ENCODE results near the gene MECR. TPM values are rescaled to one million over a fixed set of nuclear protein-coding genes. Genes with fewer than 3 reads are reported as not detected.

MECR gene
- polyA plus RNA-seq, 1 of the 3 experiments (the other 2 are of a cell fraction) = 38.3 TPM

DNA sequence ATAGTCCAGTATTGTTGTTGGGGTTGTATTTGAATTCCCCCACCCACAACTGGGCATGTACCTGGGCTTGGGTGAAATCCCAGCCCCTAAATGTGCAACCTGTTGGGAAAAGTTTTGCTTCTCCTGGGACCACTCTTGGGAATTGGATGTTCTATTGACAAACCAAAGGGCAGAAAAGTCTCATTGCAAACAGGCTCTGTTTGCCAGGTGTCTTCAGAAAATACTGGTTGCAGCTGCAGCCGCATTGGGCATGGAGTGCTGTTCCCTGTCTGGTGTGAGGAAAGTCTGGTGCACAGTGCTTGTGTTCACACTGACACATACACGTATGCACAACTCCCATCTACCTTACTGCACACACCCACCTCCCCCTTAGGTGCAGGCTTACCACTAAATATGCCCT, 17.7 kb upstream of the MECR start:
- no peaks in the 10 kb centered on the region for H3K27me3 ChIP-seq (ENCODE audit: insufficient read depth)
- H3K9me2 ChIP-seq = no peaks in the 10 kb centered on the region
- H3K27ac ChIP-seq (ENCODE audit: low read depth in 2 of 2, low read length in 1 of 2) = no peak overlapping the region
- ChIA-PET POLR2A (no interaction called here), CTCF (no interaction called here)
- H3K9ac ChIP-seq = no peak overlapping the region
- H3F3A ChIP-seq (replicated peaks; ENCODE audit: insufficient read depth) = no peaks in the 10 kb centered on the region
- no peaks in the 10 kb centered on the region for H4K20me1 ChIP-seq (ENCODE audit: insufficient read depth)
- H3K4me3 ChIP-seq (ENCODE audit: low read depth in 2 of 2, low read length in 1 of 2) = no peak overlapping the region
- no peak overlapping the region for H3K4me2 ChIP-seq
- H2AFZ ChIP-seq (ENCODE audit: low read depth) = no peak overlapping the region
- TF ChIP-seq, protein P1, sequence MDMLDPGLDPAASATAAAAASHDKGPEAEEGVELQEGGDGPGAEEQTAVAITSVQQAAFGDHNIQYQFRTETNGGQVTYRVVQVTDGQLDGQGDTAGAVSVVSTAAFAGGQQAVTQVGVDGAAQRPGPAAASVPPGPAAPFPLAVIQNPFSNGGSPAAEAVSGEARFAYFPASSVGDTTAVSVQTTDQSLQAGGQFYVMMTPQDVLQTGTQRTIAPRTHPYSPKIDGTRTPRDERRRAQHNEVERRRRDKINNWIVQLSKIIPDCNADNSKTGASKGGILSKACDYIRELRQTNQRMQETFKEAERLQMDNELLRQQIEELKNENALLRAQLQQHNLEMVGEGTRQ (IDR thresholded peaks at IDR 0.05; ENCODE audit: borderline replicate concordance, low read depth, low read length) = no peak
- TF ChIP-seq MEF2A (IDR thresholded peaks at IDR 0.05; ENCODE audit: borderline replicate concordance, low read depth) = no peak
- no peak for TF ChIP-seq MXI1 (IDR thresholded peaks at IDR 0.05; ENCODE audit: low read depth, low read length)
- no peak for TF ChIP-seq SMC3 (IDR thresholded peaks at IDR 0.05; ENCODE audit: low read depth, low read length)
- H3K36me3 ChIP-seq (replicated peaks in 1 of 2; ENCODE audit: control insufficient read depth in 1 of 2, insufficient read depth in 2 of 2, low read length in 1 of 2) = no peaks in the 10 kb centered on the region
- peaks cover 4 to 57% of the 10 kb centered on the region in 2 experiments; a peak in 2 of 4 replicates for H3K4me1 ChIP-seq (ENCODE audit: control insufficient read depth in 1 of 2, insufficient read depth in 2 of 2, low read depth in 1 of 2, low read length in 1 of 2)
- H3K79me2 ChIP-seq (ENCODE audit: insufficient read depth) = no peaks in the 10 kb centered on the region
- no peaks in the 10 kb centered on the region for H3K9me3 ChIP-seq
- no peak for DNase-seq
- WGBS (ENCODE audit: low lambda C conversion rate) = 61% methylated on average over 2 of the region's 2 CpGs

DNA sequence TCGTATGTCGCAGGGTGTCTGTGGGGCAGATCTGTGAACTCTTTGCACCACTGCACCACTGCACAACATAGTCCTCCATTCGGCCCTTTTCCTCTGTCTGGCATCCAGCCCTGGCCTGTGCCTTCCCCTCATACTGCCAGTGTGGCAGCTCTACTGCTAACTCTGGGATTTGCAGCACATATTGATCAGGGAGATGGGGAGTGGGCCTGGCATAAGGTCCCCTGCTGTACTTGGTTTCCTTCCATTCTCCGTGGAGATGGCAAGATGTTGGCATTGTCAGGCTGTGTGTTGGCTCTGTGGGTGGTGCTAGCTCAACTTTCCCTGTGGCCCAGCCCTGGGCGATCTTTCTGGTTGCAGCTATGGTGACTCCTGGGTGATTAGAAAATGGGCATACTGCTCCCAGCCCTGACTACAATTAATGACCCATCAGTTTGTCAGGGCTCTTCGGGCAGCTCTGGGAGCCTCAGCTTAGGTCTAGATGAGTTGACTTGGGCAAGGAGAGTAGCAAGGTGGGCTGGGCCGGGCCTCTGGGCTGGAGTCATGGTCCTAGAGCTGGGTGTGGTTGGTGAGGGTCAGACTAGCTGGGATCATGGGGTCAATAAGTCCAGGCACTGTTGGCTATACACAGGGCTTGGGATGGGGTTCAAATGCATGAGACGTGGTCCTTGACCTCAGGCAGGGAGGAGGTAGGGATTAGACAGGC, 17.0 kb upstream of the MECR start:
- no peaks in the 10 kb centered on the region for H3K36me3 ChIP-seq (replicated peaks in 1 of 2; ENCODE audit: control insufficient read depth in 1 of 2, insufficient read depth in 2 of 2, low read length in 1 of 2)
- POLR2A ChIA-PET = no interaction called here
- CTCF ChIA-PET = interaction anchor here (0.7 to 5.1 kb wide), 6 partner anchors 11 to 864 kb away, joined by 3 to 23 read pairs (median 4); partner anchors contain the start of gene PTPRU
- H3F3A ChIP-seq (replicated peaks; ENCODE audit: insufficient read depth) = no peaks in the 10 kb centered on the region
- no peaks in the 10 kb centered on the region for H3K9me2 ChIP-seq
- no peak overlapping the region for H3K9ac ChIP-seq
- H3K27ac ChIP-seq (ENCODE audit: low read depth in 2 of 2, low read length in 1 of 2) = no peak overlapping the region
- no peak overlapping the region for H3K4me3 ChIP-seq (ENCODE audit: low read depth in 2 of 2, low read length in 1 of 2)
- no peaks in the 10 kb centered on the region for H3K79me2 ChIP-seq (ENCODE audit: insufficient read depth)
- no peaks in the 10 kb centered on the region for H3K27me3 ChIP-seq (ENCODE audit: insufficient read depth)
- H2AFZ ChIP-seq (ENCODE audit: low read depth) = no peak overlapping the region
- H4K20me1 ChIP-seq (ENCODE audit: insufficient read depth) = no peaks in the 10 kb centered on the region
- H3K4me1 ChIP-seq (ENCODE audit: control insufficient read depth in 1 of 2, insufficient read depth in 2 of 2, low read depth in 1 of 2, low read length in 1 of 2) = peaks cover 6 to 60% of the 10 kb centered on the region in 2 experiments; a peak in 2 of 4 replicates
- TF ChIP-seq FOSL2 (IDR thresholded peaks at IDR 0.05; ENCODE audit: borderline replicate concordance, low read depth) (no peak), GABPA (IDR thresholded peaks at IDR 0.05; ENCODE audit: low read depth) (no peak), CHD2 (IDR thresholded peaks at IDR 0.05; ENCODE audit: low read length, partially characterized antibody) (no peak), SIN3A (IDR thresholded peaks at IDR 0.05; ENCODE audit: borderline replicate concordance, low read depth, low read length) (no peak), NFIC (IDR thresholded peaks at IDR 0.05; ENCODE audit: borderline replicate concordance) (no peak), MEF2A (IDR thresholded peaks at IDR 0.05; ENCODE audit: borderline replicate concordance, low read depth) (no peak), EZH2phosphoT487 (IDR thresholded peaks at IDR 0.05; ENCODE audit: borderline replicate concordance, low read depth) (no peak), JUND (IDR thresholded peaks at IDR 0.05) (no peak), TAF1 (IDR thresholded peaks at IDR 0.05; ENCODE audit: borderline replicate concordance, low read depth, low read length) (no peak), EP300 (IDR thresholded peaks at IDR 0.05; ENCODE audit: borderline replicate concordance in 1 of 2, low read depth in 1 of 2, low read length in 1 of 2) (no peak)
- TF ChIP-seq, protein P2, sequence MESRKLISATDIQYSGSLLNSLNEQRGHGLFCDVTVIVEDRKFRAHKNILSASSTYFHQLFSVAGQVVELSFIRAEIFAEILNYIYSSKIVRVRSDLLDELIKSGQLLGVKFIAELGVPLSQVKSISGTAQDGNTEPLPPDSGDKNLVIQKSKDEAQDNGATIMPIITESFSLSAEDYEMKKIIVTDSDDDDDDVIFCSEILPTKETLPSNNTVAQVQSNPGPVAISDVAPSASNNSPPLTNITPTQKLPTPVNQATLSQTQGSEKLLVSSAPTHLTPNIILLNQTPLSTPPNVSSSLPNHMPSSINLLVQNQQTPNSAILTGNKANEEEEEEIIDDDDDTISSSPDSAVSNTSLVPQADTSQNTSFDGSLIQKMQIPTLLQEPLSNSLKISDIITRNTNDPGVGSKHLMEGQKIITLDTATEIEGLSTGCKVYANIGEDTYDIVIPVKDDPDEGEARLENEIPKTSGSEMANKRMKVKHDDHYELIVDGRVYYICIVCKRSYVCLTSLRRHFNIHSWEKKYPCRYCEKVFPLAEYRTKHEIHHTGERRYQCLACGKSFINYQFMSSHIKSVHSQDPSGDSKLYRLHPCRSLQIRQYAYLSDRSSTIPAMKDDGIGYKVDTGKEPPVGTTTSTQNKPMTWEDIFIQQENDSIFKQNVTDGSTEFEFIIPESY (IDR thresholded peaks at IDR 0.05; ENCODE audit: borderline replicate concordance, low read depth) = no peak
- TF ChIP-seq, protein P3, sequence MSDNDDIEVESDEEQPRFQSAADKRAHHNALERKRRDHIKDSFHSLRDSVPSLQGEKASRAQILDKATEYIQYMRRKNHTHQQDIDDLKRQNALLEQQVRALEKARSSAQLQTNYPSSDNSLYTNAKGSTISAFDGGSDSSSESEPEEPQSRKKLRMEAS (IDR thresholded peaks at IDR 0.05; ENCODE audit: low read depth) = no peak
- TF ChIP-seq, protein P4, sequence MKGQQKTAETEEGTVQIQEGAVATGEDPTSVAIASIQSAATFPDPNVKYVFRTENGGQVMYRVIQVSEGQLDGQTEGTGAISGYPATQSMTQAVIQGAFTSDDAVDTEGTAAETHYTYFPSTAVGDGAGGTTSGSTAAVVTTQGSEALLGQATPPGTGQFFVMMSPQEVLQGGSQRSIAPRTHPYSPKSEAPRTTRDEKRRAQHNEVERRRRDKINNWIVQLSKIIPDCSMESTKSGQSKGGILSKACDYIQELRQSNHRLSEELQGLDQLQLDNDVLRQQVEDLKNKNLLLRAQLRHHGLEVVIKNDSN (IDR thresholded peaks at IDR 0.05; ENCODE audit: borderline replicate concordance, low read depth) = no peak
- TF ChIP-seq, protein P5, sequence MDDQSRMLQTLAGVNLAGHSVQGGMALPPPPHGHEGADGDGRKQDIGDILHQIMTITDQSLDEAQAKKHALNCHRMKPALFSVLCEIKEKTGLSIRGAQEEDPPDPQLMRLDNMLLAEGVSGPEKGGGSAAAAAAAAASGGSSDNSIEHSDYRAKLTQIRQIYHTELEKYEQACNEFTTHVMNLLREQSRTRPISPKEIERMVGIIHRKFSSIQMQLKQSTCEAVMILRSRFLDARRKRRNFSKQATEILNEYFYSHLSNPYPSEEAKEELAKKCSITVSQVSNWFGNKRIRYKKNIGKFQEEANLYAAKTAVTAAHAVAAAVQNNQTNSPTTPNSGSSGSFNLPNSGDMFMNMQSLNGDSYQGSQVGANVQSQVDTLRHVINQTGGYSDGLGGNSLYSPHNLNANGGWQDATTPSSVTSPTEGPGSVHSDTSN (IDR thresholded peaks at IDR 0.05) = no peak
- H3K4me2 ChIP-seq = no peak overlapping the region
- H3K9me3 ChIP-seq = no peaks in the 10 kb centered on the region
- DNase-seq = no peak
- WGBS (ENCODE audit: low lambda C conversion rate) = 56% methylated on average over 8 of the region's 8 CpGs
